Adrenal gland (tissue), 5 donors: ENCODE data around the gene RTL10.

ENCODE experiments used
- CTCF ChIP-seq, 6 experiments: fragments of 450-650 bp in 4 of 6; fragments of 200-600 bp in 2 of 6; sonication (generic) in 1 of 6; IDR thresholded peaks; 1 replicate in 5 of 6; 2 replicates in 1 of 6; pipeline versions ENCODE4 v1.5.1 to v1.8.0; 2016 to 2021; ENCODE audit warnings: antibody characterized with exemption in 6 of 6, mild to moderate bottlenecking in 2 of 6, moderate library complexity in 1 of 6
- POLR2A ChIP-seq, 2 donors: fragments of 450-650 bp; IDR thresholded peaks; one replicate each; pipeline ENCODE4 v1.6.1; 2017; ENCODE audit warnings: antibody characterized with exemption in 2 of 2, mild to moderate bottlenecking in 2 of 2, moderate library complexity in 1 of 2
- donor health status: DM: no; HTN: no; CAD: no.

GRCh38 chr22:19902245-19902715 lies 47.6 kb upstream of the RTL10 start:
- TF ChIP-seq POLR2A (IDR thresholded peaks at IDR 0.05) (no peak), CTCF (IDR thresholded peaks at IDR 0.05) (no peak)
